Endothelial cell of umbilical vein (primary cell): Measurements from ENCODE around the gene ADRB2. TPM values are rescaled to one million over a fixed set of nuclear protein-coding genes. Genes with fewer than 3 reads are reported as not detected.
A peak's percentile ranks its signal among the peaks of the same experiment; 100 is the strongest.

Source experiments
- BruUV-seq: library from RNA; stranded (reverse); fragments of 400-500 nt; replicated peaks from 2 replicates; lab custom pipeline; 2021; lab: Mats Ljungman, UMichigan
- CTCF ChIA-PET: fragments of 300-600, 350-600 bp; sonication (Branson Sonifier 250); formaldehyde crosslinking; loops from one replicate; lab custom pipeline; 2021; ENCODE audit warnings: antibody characterized with exemption, inconsistent platforms; lab: Charles Lee
- POLR2A ChIA-PET: fragments of 300-600, 350-600 bp; sonication (Branson Sonifier 250); formaldehyde crosslinking; loops from one replicate; lab custom pipeline; 2021; ENCODE audit warnings: antibody characterized with exemption, inconsistent platforms; lab: Charles Lee
- DNase-seq: peaks from one replicate; pipeline ENCODE4 v3.0.0-alpha.2; 2011; ENCODE audit warnings: low read depth, low spot score
- FAIRE-seq: peaks from 2 replicates; lab custom pipeline; 2011; peaks lifted over from hg19 to GRCh38; lab: Jason Lieb, UNC
- H2AFZ ChIP-seq: 2 replicates; pipeline ENCODE4 v1.6.0; 2012; ENCODE audit warnings: low read depth, low read length, control low read depth, inconsistent platforms
- H3K27ac ChIP-seq: 2 replicates; pipeline ENCODE4 v1.5.1; 2011; ENCODE audit warnings: low read depth, mild to moderate bottlenecking, control low read depth, low read length, moderate library complexity; ENCODE audit not compliant: insufficient read depth
- H3K27me3 ChIP-seq, 2 experiments: 2 replicates each; pipeline versions ENCODE4 v1.6.0 to v1.6.1; 2011; ENCODE audit warnings: low read length in 2 of 2, mixed read lengths in 1 of 2; ENCODE audit not compliant: control insufficient read depth in 2 of 2, insufficient read depth in 2 of 2
- H3K36me3 ChIP-seq, 2 experiments: 2 replicates in 1 of 2; 3 replicates in 1 of 2; pipeline ENCODE4 v1.5.1; 2011; ENCODE audit warnings: low read length in 2 of 2, mild to moderate bottlenecking in 1 of 2, moderate library complexity in 1 of 2; ENCODE audit not compliant: control insufficient read depth in 2 of 2, insufficient read depth in 2 of 2; ENCODE audit errors: extremely low read depth in 1 of 2
- H3K4me1 ChIP-seq: 3 replicates; pipeline ENCODE4 v1.5.1; 2011; ENCODE audit warnings: mild to moderate bottlenecking, low read length; ENCODE audit not compliant: control insufficient read depth, insufficient read depth; ENCODE audit errors: extremely low read depth
- H3K4me2 ChIP-seq: 2 replicates; pipeline ENCODE4 v1.6.1; 2011; ENCODE audit warnings: low read length, control low read depth, mixed read lengths; ENCODE audit not compliant: insufficient read depth
- H3K4me3 ChIP-seq, 3 experiments: fragments of 200-600 bp in 1 of 3; sonication (generic), shearing (Covaris generic) in 1 of 3; replicated peaks in 1 of 3; 2 replicates each; pipeline ENCODE4 v1.5.1; 2011 to 2016; ENCODE audit warnings: control low read depth in 3 of 3, low read length in 3 of 3, mild to moderate bottlenecking in 2 of 3, inconsistent platforms in 1 of 3, low read depth in 1 of 3, moderate library complexity in 1 of 3; ENCODE audit not compliant: insufficient read depth in 1 of 3
- H3K79me2 ChIP-seq: 2 replicates; pipeline ENCODE4 v1.6.0; 2012; ENCODE audit warnings: low read length, inconsistent platforms; ENCODE audit not compliant: control insufficient read depth, insufficient read depth
- H3K9ac ChIP-seq: replicated peaks from 2 replicates; pipeline ENCODE3; 2011; ENCODE audit warnings: low read length, control low read depth; ENCODE audit not compliant: insufficient read depth; ENCODE audit errors: extremely low read depth
- H3K9me1 ChIP-seq: replicated peaks from 3 replicates; pipeline ENCODE4 v1.6.0; 2011; ENCODE audit warnings: mild to moderate bottlenecking, low read length; ENCODE audit not compliant: control insufficient read depth, insufficient read depth; ENCODE audit errors: extremely low read depth
- H3K9me3 ChIP-seq: replicated peaks from 2 replicates; pipeline ENCODE4 v1.5.1; 2012; ENCODE audit warnings: low read length, inconsistent platforms; ENCODE audit not compliant: control insufficient read depth, insufficient read depth
- H4K20me1 ChIP-seq: replicated peaks from 2 replicates; pipeline ENCODE3; 2011; ENCODE audit warnings: mild to moderate bottlenecking, low read length; ENCODE audit not compliant: control insufficient read depth, insufficient read depth; ENCODE audit errors: extremely low read depth
- EZH2 ChIP-seq: IDR thresholded peaks from 2 replicates; pipeline ENCODE4 v1.6.1; 2012; ENCODE audit warnings: borderline replicate concordance, low read depth, mild to moderate bottlenecking, moderate library complexity, low read length, inconsistent platforms; ENCODE audit not compliant: severe bottlenecking
- FOS ChIP-seq: IDR thresholded peaks from 2 replicates; pipeline ENCODE4 v1.6.1; 2011; ENCODE audit warnings: mild to moderate bottlenecking, low read length, moderate library complexity, borderline replicate concordance; ENCODE audit not compliant: insufficient read depth
- GATA2 ChIP-seq: IDR thresholded peaks from 2 replicates; pipeline ENCODE4 v1.7.0; 2011; ENCODE audit warnings: low read depth, mild to moderate bottlenecking, moderate library complexity, mixed read lengths, low read length; ENCODE audit not compliant: insufficient read length, insufficient read depth
- MAX ChIP-seq: IDR thresholded peaks from 2 replicates; pipeline ENCODE4 v1.6.1; 2011; ENCODE audit not compliant: insufficient read depth, insufficient read length
- POLR2AphosphoS5 ChIP-seq: IDR thresholded peaks from 2 replicates; pipeline ENCODE4 v1.6.1; 2012; ENCODE audit warnings: low read depth, mild to moderate bottlenecking, control low read depth, low read length, moderate library complexity; ENCODE audit not compliant: insufficient read depth
- dilution Hi-C: fragments of 300-500 bp; cut with MboI; formaldehyde crosslinking; loops from one replicate; pipeline ENCODE4 v1.15.0; 2019; ENCODE audit warnings: low sequenced_read_pairs; ENCODE audit not compliant: extremely low pct_ligation_motif_present
- intact Hi-C: fragments of 100-400 bp; cut with micrococcal nuclease; formaldehyde crosslinking; loops from one replicate; pipeline ENCODE4 v1.10.0; 2022
- polyA plus RNA-seq, 4 experiments: library from polyadenylated mRNA; depleted of rRNA in 3 of 4; stranded (reverse) in 3 of 4; unstranded in 1 of 4; fragments of >200 nt; gene quantifications; 2 replicates each; pipeline versions ENCODE4 v1.2.1 to v1.2.3, GENCODE V29; 2011 to 2012; ENCODE audit warnings: missing spikeins in 1 of 4
- total RNA-seq: library from RNA; stranded (reverse); gene quantifications from 2 replicates; pipeline ENCODE4 v1.2.3, GENCODE V29; 2021

The ADRB2 gene
- total and polyA plus RNA-seq, 2 donors (not counting 3 experiments of a cell fraction or from before 2014, with no cell fraction given), result 0.86 to 0.88 TPM

DNA sequence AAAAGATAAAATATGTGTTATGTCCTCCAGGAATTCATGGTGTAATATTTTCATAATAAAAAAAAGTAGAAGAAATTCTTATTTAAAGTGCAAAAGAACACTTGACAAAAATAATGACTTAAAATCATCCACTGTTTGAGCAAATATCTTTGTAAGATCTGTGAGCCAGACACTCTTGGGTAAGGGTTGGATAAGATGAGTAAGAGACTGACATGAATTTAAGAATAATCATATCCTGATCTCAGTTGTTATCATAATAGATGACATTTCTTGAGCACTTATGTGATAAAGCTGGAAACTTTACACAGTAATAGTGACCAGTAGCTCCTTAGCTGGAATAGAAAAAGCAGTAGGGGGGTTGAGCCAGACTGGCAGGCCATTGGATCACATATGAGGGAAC is 40.0 kb upstream of the ADRB2 start:
- Histone ChIP-seq H2AFZ (no peak overlapping the region), H3K4me2 (no peak overlapping the region), H3K9ac (no peak overlapping the region), H3K27ac (no peak overlapping the region), H3K4me1 (no peaks in the 10 kb centered on the region), H3K9me3 (no peaks in the 10 kb centered on the region), H4K20me1 (no peaks in the 10 kb centered on the region), H3K36me3 (no peaks in the 10 kb centered on the region), H3K4me3 (no peak overlapping the region), H3K79me2 (no peaks in the 10 kb centered on the region), H3K27me3 (no peaks in the 10 kb centered on the region), H3K9me1 (no peaks in the 10 kb centered on the region)
- FAIRE-seq, result no peak
- DNase-seq, result no peak
- ChIA-PET POLR2A (no interaction called here), CTCF (interaction anchor here (2.1 to 2.5 kb wide), 2 partner anchors 14 to 20 kb away, joined by 6 to 9 read pairs; no protein-coding TSS in a partner anchor)
- TF ChIP-seq EZH2 (no peak), GATA2 (peak; percentile 23)
- BruUV-seq, result no TSS peak
- dilution Hi-C loops (no loop called here), intact Hi-C loops (no loop called here)

DNA sequence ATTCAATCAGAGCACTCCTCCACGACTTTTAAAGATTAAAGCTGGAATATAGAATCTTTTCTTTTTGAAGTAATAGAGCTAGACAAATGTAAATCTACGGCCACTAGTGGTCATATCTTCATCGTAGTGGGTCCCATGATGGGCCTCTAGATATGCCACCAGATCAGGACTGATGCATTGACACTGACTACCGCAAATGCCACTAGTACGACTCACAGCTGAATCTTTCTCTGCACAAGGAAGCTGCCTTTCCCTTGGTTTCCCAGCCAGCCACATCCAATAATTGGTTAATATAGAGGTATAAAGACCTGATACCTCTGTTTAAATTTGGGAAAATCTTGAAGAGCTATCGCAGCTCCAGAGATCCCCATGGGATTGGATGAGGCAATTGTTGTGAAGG is 37.8 kb upstream of the ADRB2 start:
- CTCF ChIA-PET, result interaction anchor here (0.9 to 2.5 kb wide), 14 partner anchors 8 to 247 kb away, joined by 3 to 9 read pairs (median 4); partner anchors contain the start of gene ADRB2
- dilution Hi-C loops, result no loop called here
- H3K9me3 ChIP-seq, result no peaks in the 10 kb centered on the region

More for the DNA sequence above, 37.8 kb upstream of the ADRB2 start:
- no peaks in the 10 kb centered on the region for H3K36me3 ChIP-seq
- POLR2A ChIA-PET, result no interaction called here
- H3K4me3 ChIP-seq, result no peak overlapping the region
- DNase-seq (no peak), FAIRE-seq (no peak)
- no peaks in the 10 kb centered on the region for H3K4me1 ChIP-seq
- H3K9ac ChIP-seq, result no peak overlapping the region
- H3K27me3 ChIP-seq, result no peaks in the 10 kb centered on the region
- TF ChIP-seq MAX, result no peak
- no peak for TF ChIP-seq POLR2AphosphoS5
- peak; percentile 17 for TF ChIP-seq FOS
- no peak overlapping the region for H2AFZ ChIP-seq
- intact Hi-C loops, result no loop called here
- no peaks in the 10 kb centered on the region for H3K9me1 ChIP-seq
- no peak overlapping the region for H3K4me2 ChIP-seq
- H4K20me1 ChIP-seq, result no peaks in the 10 kb centered on the region
- H3K79me2 ChIP-seq, result no peaks in the 10 kb centered on the region
- H3K27ac ChIP-seq, result no peak overlapping the region
- BruUV-seq, result no TSS peak
